ENCODE data around the gene CELF1. TPM values are rescaled to one million over a fixed set of nuclear protein-coding genes. Genes with fewer than 3 reads are reported as not detected.

The CELF1 gene
- total RNA-seq, 4 donors from 2014 or later: 93.8 to 153 (median 121) TPM

- TF ChIP-seq CTCF (IDR thresholded peaks at IDR 0.05; ENCODE audit: low read depth): no peak
These were observed 44.5 kb downstream of the CELF1 start for GRCh38 chr11:47508240-47508957.

- no peak for TF ChIP-seq CTCF (IDR thresholded peaks at IDR 0.05; ENCODE audit: low read depth)
These were observed 45.2 kb downstream of the CELF1 start for GRCh38 chr11:47507563-47508239.

GRCh38 chr11:47506795-47507562, 46.0 kb downstream of the CELF1 start:
- no peak for TF ChIP-seq CTCF (IDR thresholded peaks at IDR 0.05; ENCODE audit: low read depth)

- TF ChIP-seq CTCF (IDR thresholded peaks at IDR 0.05; ENCODE audit: low read depth): no peak
These were observed 46.6 kb downstream of the CELF1 start for GRCh38 chr11:47506373-47506772.

- no peak for TF ChIP-seq CTCF (IDR thresholded peaks at IDR 0.05; ENCODE audit: low read depth)
These were observed 48.0 kb downstream of the CELF1 start for GRCh38 chr11:47504910-47505309.

- TF ChIP-seq CTCF (IDR thresholded peaks at IDR 0.05; ENCODE audit: low read depth): no peak
These were observed 49.7 kb downstream of the CELF1 start for GRCh38 chr11:47503227-47503626.

GRCh38 chr11:47502767-47503166, 50.2 kb downstream of the CELF1 start:
- TF ChIP-seq CTCF (IDR thresholded peaks at IDR 0.05; ENCODE audit: low read depth): no peak
